UCSD-AML1 (cell line): Measurements from ENCODE around the gene MYOF.
"Not testable (repeated sequence)": the region's sequence is repeated elsewhere in the genome, so short reads cannot be mapped to it uniquely, and the experiment has no call there.

Experiments
- DNase-seq: peaks from one replicate; lab custom pipeline; 2025; ENCODE audit not compliant: unreplicated experiment; lab: John Stamatoyannopoulos, UW

The MYOF gene

GRCh38 chr10:93458821-93459257, 23.3 kb downstream of the MYOF start:
- no peak for DNase-seq

GRCh38 chr10:93457511-93457910, 24.6 kb downstream of the MYOF start:
- no peak for DNase-seq

GRCh38 chr10:93456480-93456879, 25.7 kb downstream of the MYOF start:
- DNase-seq, result no peak

- no peak for DNase-seq
Measured at GRCh38 chr10:93454736-93455135, 27.4 kb downstream of the MYOF start.

- DNase-seq, result no peak
Measured at GRCh38 chr10:93454146-93454545, 28.0 kb downstream of the MYOF start.

- DNase-seq, result no peak
Measured at GRCh38 chr10:93452143-93452542, 30.0 kb downstream of the MYOF start.

GRCh38 chr10:93451244-93451947, 30.7 kb downstream of the MYOF start:
- no peak for DNase-seq

GRCh38 chr10:93447970-93448369, 34.2 kb downstream of the MYOF start:
- DNase-seq, result no peak

- no peak for DNase-seq
Measured at GRCh38 chr10:93447019-93447418, 35.1 kb downstream of the MYOF start.

- no peak for DNase-seq
Measured at GRCh38 chr10:93445978-93446720, 36.0 kb downstream of the MYOF start.

GRCh38 chr10:93445097-93445960, 36.8 kb downstream of the MYOF start:
- peak; percentile 15 for DNase-seq

GRCh38 chr10:93443481-93443880, 38.7 kb downstream of the MYOF start:
- no peak for DNase-seq

GRCh38 chr10:93442721-93443120, 39.4 kb downstream of the MYOF start:
- DNase-seq, result not testable (repeated sequence)

GRCh38 chr10:93440591-93441091, 41.5 kb downstream of the MYOF start:
- DNase-seq, result no peak

GRCh38 chr10:93438613-93439253, 43.4 kb downstream of the MYOF start:
- no peak for DNase-seq

- DNase-seq, result no peak
Measured at GRCh38 chr10:93437946-93438612, 44.1 kb downstream of the MYOF start.

- DNase-seq, result no peak
Measured at GRCh38 chr10:93437086-93437945, 44.8 kb downstream of the MYOF start.

- no peak for DNase-seq
Measured at GRCh38 chr10:93436591-93437085, 45.5 kb downstream of the MYOF start.
